MM.1S (cell line): ENCODE results near the gene RPS6KA4.
"Not testable (repeated sequence)": the region's sequence is repeated elsewhere in the genome, so short reads cannot be mapped to it uniquely, and the experiment has no call there.

Experiments used
- CTCF ChIP-seq: fragments of 300-600 bp; sonication (generic); IDR thresholded peaks from 2 replicates; pipeline ENCODE4 v1.5.1; 2016; ENCODE audit warnings: antibody characterized with exemption, low read length, mixed read lengths
- EZH2 ChIP-seq: fragments of 300-600 bp; sonication (generic); optimal IDR thresholded peaks from 2 replicates; pipeline ENCODE3; 2017; ENCODE audit warnings: low read depth, mild to moderate bottlenecking, antibody characterized with exemption, low read length, mixed read lengths

DNA sequence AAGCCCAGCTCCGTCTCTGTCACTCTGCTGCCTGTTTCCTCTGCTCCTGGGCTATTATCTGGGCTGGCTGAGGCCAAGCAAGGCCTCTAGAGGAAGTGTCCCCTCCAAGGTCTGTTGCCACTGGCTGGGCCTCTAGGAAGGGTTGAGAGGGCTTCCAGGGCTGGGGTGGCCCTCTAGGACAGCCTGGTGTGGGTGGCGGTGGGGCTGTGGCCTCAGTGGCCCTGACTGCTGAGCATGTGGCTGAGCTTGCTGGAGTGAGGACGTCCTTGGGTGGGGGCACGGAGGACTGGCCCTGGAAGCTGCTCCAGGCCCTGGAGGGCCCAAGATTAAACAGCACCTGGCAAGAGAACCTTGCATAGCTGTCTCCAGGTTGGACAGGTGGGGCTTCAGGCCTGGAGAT, 35.0 kb upstream of the RPS6KA4 start:
- TF ChIP-seq CTCF, EZH2: not testable (repeated sequence)
